Measurements from ENCODE around the gene IGSF11.
"Not testable (repeated sequence)": the region's sequence is repeated elsewhere in the genome, so short reads cannot be mapped to it uniquely, and the experiment has no call there.

DNA sequence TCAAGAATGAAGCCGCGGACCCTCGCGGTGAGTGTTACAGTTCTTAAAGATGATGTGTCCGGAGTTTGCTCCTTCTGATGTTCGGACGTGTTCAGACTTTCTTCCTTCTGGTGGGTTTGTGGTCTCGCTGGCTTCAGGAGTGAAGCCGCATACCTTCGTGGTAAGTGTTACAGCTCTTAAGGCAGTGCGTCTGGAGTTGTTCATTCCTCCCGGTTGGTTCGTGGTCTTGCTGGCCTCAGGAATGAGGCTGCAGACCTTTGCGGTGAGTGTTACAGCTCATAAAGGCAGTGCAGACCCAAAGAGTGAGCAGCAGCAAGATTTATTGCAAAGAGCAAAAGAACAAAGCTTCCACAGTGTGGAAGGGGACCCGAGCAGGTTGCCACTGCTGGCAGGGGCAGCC lies 37.8 kb upstream of the IGSF11 start:
- not testable (repeated sequence) for TF ChIP-seq ZNF274 (IDR thresholded peaks at IDR 0.05; ENCODE audit: low read depth, low read length); YY1 (IDR thresholded peaks at IDR 0.05; ENCODE audit: insufficient read depth, insufficient read length); SUZ12 (IDR thresholded peaks at IDR 0.05; ENCODE audit: extremely low read depth, insufficient read depth, insufficient read length)
